GM21619 (cell line): Measurements from ENCODE around the gene SBNO2.

Experiments
- ATAC-seq: cut with Tn5 transposase; IDR thresholded peaks from one replicate; pipeline ENCODE4 v1.9.1; 2021; ENCODE audit not compliant: unreplicated experiment

SBNO2 gene

DNA sequence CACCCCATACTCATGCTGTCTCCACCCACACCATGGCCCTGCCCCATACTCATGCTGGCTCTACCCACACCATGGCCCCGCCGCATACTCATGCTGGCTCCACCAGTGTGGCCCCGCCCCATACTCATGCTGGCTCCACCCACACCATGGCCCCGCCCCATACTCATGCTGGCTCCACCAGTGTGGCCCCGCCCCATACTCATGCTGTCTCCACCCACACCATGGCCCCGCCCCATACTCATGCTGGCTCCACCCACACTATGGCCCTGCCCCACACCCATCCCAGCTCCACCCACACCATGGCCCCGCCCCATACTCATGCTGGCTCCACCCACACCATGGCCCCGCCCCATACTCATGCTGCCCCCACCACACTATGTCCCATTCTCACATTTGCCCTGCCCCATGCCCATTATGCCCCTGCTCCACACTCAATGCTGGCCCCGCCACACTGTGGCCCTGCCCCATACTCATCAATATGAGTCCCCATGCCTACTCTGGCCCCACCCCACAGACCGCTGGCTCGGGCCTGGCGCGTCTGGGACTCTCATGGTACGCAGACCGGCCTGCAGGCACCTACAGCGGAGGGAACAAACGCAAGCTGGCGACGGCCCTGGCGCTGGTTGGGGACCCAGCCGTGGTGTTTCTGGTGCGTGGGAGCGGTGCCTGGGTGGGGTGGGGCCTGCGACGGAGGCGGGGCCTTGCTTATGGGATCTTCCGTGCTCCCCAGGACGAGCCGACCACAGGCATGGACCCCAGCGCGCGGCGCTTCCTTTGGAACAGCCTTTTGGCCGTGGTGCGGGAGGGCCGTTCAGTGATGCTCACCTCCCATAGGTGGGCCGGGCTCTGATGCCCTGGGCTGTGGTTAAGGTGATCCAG lies 110.8 kb downstream of the SBNO2 start:
- no peak for ATAC-seq

DNA sequence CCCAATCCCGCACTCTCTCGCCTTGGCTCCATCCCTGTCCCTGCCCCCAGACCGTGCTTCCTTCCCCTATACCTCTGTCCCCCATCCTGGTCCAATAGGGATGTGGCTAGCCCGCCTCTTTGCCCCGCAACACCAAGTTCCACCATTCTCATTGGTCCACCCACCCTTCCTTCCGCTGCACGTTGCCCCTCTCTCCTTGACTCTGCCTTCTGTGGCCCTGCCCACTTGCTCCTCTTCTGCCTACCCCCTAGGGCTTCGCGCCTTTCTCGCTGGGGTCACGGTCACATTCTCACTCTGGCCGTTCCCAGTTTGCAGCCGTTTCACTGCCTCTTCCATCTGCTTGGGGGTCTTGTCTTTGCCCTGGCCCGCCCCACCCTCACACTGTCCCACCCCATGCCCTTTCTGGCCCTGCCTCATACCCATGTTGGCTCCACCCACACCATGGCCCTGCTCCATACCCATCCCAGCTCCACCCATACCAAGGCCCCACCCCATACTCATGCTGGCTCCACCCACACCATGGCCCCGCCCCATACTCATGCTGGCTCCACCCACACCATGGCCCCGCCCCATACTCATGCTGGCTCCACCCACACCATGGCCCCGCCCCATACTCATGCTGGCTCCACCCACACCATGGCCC lies 111.6 kb downstream of the SBNO2 start:
- no peak for ATAC-seq

DNA sequence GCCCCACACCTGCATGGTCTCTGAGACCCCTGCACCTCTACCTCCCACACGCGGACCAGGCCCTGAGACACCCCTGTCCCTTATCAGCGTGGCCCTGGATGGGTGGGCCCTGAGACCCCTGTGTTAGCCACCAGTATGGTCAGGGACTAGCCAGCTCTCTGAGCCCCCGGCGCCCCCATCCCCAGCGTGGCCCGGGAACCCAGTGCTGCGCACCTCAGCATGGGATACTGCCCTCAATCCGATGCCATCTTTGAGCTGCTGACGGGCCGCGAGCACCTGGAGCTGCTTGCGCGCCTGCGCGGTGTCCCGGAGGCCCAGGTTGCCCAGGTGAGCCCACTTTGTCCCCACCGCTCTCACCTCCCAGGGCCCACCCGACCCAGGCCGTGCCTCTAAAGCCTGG lies 112.1 kb downstream of the SBNO2 start:
- no peak for ATAC-seq

DNA sequence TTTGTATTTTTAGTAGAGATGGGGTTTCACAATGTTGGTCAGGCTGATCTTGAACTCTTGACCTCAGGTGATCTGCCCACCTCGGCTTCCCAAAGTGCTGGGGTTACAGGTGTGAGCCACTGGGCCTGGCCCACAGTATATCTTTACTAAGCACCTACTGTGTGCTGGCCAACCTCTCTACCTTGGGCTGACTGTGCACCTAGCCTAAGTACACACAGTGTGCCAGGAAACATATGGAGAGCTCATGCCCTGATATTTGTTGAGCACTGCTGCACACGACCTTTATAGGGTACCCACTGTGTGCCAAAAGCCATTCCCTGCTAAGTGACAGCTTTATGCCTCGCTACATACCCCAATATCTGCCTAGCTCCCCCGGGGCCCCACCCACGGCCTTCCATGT lies 113.4 kb downstream of the SBNO2 start:
- ATAC-seq: no peak

DNA sequence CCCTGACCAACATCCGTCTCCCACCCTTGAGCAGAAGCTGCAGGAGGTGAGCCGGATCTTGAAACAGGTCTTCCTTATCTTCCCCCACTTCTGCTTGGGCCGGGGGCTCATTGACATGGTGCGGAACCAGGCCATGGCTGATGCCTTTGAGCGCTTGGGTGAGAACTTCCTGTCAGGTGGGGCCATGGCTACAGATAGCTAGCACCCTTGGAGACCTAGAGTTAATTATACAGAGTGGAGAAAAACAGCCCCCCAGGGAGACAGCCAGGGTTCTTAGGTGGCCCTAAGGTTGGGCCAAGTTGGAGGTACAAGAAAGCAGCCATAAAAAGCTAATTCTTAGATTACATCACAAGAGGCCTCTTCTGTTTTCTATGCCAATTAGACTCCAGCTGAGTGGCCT lies 116.0 kb downstream of the SBNO2 start:
- no peak for ATAC-seq
